HG02870 (cell line): ENCODE measurements around the gene CACNA1S.
A peak's percentile ranks its signal among the peaks of the same experiment; 100 is the strongest.

ENCODE experiments used
- ATAC-seq: cut with Tn5 transposase; IDR thresholded peaks from one replicate; pipeline ENCODE4 v1.9.1; 2021; ENCODE audit warnings: mild to moderate bottlenecking, moderate library complexity; ENCODE audit not compliant: unreplicated experiment

CACNA1S gene

DNA sequence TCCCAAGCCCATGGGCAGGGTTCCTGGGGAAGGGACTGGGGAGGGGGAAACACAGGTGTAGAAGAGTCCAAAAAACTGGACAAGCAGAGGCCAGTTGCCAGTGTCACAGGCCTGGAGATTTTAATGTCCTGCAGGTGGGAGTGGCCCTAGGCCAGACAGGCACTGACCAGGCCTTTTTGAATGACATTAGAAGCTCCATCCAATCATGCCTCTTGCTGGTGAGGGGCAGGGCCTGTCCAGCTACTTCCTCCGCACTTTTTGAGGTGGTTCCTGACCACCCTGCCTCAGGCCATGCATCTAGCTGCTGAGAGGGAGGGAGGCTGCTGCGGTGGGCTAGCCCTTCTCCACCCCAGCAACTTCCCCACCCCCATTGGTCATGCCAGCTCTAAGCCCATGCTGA, 72.8 kb downstream of the CACNA1S start:
- ATAC-seq: no peak

DNA sequence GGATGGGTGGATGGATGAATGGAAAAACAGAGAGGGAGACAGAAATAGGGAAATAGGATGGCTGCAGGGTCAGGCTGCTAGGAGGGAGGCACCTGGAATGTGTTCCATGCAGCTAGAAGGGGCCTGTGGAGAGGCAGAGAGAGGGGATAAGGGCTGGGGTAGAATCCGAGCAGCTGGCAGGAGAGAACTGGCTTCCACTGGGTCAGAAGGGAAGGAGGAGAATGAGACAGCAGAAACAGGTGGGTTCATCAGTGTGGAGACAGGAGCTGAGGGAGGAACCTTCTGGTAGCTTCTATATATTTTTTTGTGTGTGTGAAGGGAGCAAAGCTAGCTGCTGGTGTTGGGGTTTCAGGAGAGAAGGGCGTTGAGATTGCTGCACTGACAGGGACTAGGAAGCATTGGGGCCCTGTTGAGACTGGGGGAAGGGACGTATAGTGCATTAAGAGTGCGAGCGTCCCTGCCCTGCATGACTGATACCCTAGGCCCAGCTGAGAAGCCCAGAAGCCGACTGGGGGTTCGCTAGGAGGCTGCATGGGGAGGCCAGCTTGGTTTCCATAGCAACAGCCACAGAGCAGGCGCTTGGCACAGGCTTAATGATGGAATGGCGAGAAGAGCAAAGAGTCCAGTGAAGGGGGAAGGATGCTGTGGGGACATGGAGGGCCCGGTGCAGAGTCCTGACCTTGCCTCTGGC, 73.9 kb downstream of the CACNA1S start:
- ATAC-seq: no peak

DNA sequence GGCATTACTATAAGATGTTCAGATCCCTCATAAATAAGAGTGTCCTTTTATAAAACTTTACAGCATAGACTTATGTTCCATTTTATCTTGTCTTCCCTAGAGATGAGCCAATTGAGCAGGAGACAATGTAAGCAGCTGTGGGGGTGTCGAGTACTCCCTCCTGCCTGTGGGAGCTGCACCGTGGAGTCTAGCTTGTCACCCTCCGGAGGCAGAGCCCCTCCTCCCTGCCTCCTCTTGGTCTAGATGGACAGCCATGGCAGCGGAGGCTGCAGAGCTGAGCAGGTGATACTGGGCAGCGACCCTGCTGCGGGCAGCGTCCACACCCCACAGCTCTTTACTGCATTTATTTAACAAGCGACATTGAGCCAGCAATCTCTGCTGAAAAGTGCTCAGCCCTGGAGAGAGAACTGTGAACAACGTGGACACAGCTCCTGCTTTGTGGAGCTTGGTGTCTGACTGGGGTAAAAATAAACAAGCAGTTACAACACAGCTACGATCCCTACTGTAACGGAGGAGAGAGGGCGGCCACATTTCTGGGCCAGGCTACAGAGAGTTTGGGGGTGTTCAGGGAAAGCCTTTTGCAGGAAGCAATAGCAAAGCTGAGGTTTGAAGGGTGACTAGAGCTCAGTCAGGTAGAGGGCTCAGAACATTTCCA, 75.9 kb downstream of the CACNA1S start:
- ATAC-seq: no peak

DNA sequence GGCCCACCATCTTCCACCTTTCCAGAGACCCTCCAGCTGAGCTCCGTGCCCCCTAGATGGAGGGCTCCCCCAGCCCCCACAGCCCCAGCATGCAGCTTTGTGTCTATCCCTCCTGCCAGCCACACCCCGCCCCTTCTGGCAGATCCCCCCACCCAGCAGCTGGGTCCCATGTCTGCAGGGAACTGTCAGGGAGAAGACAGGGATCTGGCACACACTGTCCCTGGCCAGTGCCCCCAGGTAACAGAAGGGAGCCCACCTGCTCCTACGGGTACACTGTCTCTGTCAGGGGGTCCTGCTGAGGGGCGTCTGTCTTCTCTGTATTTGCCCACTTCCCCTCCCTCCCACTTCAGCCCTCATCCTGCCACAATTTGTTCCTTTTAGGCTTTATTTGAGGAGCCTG, 77.6 kb downstream of the CACNA1S start:
- no peak for ATAC-seq

DNA sequence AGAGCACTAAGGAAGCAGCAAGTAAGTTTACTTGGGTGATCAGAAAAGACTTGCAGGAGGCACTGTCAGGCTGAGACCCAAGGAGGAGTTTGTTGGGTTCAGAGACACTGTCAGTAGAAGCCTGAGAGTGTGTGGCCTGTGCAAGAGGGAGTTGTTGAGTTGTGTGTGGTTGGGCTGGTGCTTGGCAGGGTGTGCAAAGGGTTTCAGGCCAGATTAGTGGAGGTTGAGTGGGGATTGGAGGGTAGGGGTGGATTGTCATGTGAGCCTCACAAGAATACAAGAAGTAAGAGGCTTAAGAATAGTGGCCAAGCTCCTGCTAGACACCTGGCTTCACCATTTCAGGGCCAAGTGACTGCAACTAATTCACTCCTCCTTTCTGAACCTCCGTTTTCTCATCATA, 79.8 kb downstream of the CACNA1S start:
- ATAC-seq: no peak

DNA sequence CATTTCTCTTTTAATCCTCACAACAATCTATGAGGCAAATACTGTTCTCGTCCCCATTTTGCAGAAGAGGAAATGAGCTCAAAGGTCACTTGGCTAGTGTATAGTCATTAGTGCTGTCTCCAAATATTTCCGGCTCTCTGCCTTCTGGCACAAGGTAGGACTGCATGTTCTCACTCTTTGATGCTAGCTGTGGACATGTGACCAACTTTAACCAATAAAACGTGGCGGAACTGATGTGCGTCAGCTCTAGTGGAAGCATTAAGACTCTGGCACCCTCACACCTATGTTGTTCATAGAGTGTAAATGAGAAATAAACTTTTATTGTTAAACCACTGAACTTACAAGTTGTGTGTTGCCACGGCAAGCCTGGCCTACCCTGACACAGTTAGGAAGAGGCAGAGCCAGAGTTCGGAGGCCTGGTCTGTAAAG, 83.8 kb downstream of the CACNA1S start:
- ATAC-seq: no peak

DNA sequence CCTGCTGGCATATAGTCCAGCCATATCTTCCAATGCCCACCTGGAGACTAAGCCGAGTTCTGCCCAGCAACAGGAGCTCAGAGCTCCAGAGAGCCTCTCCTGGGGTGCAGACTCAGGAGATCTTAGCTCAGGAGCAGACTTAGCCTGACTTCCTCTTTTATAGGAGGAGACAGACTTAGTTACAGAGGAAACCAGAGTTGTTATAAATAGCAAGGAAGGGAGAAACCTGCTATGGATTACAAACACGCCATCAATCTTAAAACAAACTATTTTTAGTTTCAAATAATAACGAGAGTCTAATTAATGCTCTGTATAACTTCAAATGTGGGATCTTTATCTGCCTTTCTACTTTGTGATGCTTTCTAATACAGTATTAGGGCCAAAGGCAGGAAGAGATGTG, 85.4 kb downstream of the CACNA1S start:
- ATAC-seq: no peak

DNA sequence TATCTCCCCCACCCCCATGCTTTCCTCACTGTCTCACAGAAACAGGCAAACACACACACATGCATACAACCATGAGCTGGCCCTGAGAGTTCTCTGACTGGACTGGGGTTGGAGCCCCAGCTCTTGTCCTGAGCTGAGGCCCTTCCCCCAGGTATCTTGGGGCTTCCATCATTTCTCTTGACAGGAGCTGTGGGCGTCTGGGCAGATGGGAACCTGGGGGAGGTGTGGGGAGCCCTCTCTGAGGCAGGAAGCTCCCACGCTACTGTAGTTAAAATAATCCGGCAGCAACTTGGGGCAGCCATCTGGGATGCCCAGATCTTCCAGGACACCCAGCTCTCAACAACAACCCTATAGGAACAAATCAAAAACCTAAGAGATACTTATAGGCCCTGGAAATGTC, 86.0 kb downstream of the CACNA1S start:
- no peak for ATAC-seq

DNA sequence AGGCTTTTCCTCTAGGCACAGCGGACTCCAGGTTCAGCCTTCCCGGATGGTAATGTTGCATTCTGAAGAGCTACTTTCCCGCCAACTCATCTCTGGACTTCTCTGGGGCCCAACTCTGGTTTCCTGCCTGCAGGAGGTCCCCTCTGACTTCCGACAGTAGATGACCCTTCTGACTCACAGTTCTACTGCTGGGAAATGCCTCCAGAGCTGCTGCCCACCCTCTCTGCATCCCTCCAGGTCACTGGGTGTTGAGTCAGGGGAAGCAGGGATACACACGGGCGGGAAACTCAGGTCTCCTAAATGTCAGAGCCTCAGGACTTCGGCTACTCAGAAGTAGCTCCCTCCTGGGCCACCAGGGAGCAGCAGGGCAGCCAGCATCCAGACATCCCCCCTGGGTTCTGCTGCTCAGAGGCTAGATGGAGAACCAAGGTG, 86.6 kb downstream of the CACNA1S start:
- peak; percentile 25 for ATAC-seq

DNA sequence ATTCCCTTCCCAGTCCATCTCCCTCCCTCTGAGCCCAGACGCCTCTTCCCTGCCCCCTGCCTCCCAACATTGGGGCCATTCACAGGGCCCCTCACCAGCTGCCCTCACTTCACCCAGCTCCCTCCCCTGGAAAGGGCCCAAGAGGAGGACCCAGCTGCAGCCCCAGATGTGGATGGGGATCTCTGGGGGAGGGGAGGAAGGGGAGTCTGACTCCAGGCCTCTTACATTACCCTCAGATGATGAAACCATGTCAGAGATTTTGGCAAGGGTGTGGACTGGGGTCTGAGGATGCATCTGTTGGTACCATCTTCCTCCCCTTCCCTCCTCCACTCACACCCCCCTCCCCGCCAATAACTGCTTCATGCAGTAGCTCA, 87.6 kb downstream of the CACNA1S start:
- no peak for ATAC-seq

DNA sequence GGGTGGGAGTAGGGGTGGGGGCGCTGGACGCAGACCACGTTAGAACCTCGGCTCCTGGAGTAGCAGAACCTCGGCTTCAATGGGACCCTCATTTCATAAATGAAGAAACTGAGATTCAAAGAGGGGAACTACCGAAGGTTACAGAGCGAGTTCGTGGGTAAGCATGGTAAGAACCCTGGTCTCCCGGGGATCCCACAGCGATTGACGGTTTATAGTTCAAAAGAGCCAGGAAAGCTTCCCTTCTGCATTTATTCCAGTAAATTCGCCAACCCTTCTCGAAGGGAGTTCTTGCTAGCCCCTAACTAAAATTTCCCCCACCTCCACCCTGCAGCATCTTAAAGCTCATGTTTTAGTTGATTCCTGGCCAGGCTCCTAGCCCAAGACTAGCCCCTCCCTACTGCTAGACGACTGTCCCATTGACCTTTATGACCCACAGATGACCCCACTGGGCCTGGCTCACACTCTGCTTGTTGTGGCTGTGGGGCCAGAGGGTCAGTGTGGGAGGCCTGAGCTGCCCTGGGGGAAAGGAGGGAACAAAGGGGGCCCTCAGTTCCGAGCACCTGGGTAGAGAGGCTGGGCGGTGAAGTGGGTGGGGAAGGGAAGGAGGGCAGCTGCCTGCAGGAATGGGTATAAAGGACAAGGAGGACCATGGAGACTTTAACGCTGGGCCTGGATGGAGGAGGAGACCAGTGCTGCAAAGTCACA, 88.2 kb downstream of the CACNA1S start:
- ATAC-seq: no peak

DNA sequence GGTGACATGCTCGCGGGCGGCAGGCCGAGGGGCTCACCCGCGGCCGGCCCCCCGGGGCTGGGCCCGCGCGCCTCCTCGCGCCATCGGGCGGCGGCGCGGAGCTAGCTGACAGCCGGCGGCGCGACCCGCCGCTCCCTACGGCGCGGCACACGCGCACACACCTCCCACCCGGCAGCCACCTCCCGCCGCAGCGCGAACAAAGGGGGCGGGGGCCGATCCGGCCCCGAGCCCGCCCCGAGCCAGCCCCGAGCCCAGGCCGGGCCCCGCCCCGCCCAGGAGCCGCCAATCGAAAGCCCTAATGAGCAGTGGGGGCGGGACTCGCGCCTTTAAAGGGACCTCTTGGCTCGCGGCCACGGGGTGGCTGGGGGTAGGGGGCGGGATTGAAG, 88.7 kb downstream of the CACNA1S start, which contains the start of gene KIF21B:
TSS of gene KIF21B (minus strand) at position 198 of the 386 bp plus-strand sequence. CDS start 331 bp downstream, outside the sequence.
- peak; percentile 54 for ATAC-seq

DNA sequence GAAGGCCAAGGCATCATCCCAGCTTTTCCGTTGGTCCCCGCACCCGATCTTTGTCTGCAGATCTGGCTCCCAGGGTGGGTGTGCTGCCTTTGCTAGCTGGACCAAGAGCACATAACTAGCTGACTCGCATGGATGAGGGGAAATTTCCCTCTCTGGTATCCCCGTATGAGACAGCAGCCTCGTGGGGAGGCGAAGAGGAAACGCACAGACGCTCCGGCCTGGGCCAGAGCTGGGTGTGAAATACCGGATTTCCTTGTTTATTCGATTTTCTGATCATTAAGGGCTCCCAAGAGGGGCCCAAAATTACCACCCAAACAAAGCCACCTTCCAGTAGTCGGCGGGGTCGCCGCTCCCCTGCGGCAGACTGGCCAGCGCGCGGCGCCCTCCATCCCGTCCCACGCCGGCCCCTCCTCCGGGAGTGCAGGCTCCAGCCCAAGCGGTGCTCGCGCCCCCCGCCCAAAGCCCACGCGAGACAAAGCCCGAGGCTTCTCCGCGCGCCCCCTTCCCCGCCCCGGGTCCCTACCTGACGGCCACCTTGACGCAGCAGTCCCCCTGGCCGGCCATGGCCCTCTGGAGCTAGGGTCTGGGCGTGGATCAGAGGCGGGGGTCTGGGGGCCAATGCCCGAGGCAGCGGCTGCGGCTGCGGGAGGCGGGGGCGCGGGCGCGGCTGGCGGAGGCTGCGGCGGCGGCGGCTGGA, 89.3 kb downstream of the CACNA1S start:
- ATAC-seq: no peak

DNA sequence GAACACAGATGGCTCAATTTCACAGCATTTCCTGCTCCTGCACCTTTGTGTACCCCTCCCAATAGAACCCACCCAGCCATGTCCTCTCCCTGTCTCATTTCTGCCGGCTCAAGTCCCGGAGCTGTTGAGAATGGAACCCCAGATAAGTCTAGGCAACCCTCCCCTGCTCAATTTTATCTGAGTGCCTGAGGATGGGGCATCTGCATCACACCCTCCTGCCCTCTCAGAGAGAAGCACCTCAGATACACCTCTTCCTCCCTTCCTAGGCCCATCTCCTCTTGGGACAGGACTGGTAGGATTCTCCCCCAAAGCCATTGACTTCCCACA, 89.8 kb downstream of the CACNA1S start:
- ATAC-seq: no peak

DNA sequence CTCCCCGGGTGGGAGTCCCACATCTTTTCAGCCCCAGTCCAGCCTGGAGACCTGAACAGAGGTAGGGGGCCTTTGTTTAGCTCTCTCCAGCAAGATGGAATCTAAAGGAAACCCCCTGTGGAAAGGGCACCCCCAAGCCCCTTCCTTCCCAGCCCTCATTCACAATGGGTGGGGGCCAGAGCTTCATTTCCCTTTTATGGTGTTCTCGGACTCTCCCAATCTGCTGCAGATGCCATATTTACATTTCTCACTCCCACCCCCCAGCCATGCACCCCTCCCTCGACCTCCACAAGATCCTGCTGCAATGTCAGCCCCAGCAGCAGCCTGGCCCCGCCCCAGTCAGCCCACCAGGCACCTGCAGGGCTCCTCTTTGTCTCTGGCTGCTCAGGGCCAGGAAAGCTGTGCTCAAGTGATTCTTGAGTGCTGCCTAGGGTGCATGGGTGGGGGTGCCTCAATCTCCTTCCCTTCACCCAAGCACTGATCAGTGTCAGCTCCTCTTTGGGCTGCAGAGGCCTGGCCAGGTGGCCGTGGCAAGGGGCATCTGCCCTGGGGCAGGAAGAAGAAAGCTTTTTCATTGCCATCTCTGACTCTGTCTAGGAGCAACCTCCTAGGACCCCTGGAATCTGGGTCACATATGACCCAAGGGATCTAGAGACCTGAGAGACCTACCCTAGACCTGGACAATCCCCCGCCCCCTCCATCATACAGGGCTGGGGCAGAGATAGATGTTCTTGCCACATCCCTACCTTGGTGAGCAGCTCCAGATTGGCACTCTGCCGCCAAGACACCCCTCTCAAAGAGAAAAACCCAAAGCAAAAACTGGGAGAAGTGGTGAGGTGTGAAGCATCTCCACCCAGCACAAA, 90.4 kb downstream of the CACNA1S start:
- ATAC-seq: no peak

DNA sequence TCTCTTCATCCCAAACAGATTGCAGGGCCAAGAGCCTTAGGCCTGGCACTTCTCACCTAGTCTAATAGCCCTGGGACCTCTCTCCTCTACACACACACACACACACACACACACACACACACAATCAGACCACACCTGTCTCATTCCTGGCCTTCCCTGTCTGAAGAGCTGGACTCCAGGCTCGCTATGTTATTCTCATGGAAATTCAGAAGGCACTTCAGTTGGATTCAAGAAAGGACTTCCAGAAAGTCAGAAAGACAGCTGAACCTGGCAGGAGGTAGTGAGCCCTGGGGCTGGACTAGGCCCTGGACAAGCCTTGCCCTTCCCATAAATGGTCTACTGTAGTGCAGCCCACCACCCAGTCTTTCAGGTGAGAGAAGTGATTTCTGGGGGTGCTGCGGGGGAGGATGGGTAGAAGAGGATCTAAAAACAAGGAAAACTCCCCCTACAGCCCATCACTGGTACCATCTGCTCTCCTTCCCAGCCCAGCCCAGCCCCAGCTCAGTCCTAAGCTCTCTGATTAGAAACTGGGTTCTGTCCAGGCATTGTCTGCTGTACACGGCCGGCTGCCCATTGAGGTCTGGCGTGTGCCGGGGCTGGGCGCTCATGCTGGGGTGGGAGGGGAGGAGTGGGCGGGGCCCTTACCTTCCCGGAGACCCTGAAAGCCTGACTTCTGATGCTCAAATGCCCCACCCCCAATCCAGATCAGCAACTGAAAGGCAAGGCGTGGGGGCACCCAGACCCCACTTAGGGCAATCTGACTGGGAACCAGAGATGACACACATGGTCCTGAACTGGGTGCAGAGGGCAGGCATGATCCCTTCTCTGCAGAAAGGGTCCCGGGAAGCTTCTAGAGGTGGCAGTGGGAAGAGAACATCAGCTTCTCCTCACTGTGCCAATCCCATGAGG, 91.3 kb downstream of the CACNA1S start:
- ATAC-seq: no peak

DNA sequence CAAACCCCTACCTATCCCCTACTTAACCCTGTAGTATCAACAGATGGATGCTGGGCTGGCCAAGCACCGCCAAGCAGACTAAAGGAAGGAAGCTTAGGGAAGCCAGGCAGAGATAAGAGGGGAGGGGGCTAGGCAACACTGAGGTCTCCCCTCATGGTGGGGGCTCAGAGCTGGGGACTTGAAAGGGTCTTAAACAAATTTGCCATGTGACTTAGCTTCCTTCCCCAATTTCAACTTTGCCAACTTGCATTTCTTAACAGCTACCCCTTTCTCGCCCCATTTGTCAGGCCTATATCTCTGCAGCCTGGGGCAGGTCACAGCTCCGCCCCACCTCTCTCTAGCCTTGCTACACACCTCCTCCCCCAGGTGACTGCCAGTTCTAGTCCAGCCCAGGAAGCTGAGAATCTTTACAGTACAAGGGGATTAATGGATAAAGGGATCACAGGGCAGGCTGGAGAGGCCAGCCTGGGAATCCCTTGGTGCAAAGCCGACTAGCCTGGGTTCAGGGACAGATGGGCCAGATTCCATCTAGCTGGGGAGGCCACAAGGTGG, 92.1 kb downstream of the CACNA1S start:
- no peak for ATAC-seq

DNA sequence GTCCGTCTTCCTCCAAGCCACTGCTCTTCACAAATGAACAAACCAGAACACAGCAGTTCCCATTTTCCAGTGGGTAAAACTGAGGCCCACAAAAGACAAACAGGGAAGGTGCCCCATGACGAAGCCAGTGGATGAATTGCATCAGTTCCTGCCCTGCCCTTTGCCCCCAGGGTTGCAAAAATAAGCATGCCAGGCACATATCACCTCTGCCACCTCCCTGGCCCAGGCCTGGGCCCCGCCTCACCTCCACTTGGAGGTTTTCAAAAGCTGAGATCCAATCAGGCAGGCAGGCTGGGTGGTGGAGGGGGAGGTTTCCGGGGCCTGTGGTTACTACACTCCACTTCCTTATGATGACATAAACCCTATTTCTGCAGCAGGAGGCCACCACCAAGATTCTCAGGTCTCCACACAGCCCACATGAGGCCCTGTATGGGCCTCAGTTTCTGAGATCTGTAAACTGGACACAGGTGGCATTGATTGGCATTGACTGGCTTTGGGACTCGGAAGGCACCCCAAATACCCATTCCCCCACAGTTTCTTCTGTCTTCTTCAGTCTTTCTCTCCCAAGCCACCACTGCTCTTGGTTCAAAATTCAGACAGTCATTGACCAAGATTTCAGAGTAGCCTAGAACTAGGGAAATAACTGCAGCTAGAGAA, 92.8 kb downstream of the CACNA1S start:
- ATAC-seq: peak; percentile 54

DNA sequence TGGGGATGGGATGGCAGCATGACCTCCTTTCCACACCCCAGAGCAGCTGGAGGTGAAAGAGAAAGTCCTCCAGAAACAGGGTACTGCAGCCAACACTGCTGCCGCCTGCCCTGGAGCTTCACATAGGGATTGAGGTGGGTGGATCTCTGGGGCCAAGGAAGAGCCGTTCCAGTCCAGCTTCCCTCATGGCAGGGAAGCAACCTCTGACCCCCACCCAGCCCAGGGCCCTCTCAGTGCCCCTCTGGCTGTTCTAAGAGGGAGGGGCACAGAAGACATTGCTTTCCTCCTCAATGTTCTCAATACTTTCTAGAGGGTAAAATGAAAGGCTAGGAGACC, 94.4 kb downstream of the CACNA1S start:
- ATAC-seq: no peak
